NCI-H2196 (cell line): ENCODE data around the gene TFPT.

Experiments used
- DNase-seq: peaks from one replicate; lab custom pipeline; 2025; ENCODE audit not compliant: unreplicated experiment; lab: John Stamatoyannopoulos, UW

The TFPT gene

DNA sequence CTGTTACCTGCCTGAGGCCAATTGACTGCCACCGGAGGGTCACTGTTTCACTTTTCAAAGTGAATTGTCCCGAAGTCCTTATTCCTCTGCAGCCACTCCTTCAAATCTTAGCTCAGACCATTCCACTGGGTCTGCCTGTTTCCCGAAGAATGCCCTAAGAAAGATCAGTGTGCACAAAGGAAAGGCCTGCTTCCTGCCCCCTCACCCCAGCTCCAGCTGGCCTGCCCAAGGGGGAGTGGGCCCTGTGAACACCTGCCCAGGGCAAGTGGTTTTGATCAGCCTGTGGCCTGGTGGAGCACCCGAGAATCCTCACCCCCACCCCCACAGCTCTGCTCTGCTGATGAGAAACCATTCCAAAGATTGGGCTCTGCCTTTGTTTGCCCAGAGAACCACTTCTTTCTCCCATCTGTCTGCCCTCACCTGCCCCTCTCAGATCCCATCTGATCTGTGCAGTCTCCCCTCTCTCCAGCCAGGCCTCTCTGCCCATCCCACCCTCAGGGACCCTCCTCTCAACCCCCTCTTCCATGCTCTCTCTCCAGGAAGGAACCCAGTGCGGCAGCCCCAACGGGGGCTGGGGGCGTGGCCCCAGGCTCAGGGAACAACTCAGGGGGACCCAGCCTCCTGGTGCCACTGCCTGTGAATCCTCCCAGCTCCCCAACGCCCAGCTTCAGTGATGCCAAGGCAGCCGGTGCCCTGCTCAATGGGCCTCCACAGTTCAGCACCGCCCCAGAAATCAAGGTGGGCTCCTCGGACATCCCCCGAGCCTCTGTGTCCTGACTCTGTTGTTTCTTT is 33.8 kb upstream of the TFPT start:
- DNase-seq, result no peak

DNA sequence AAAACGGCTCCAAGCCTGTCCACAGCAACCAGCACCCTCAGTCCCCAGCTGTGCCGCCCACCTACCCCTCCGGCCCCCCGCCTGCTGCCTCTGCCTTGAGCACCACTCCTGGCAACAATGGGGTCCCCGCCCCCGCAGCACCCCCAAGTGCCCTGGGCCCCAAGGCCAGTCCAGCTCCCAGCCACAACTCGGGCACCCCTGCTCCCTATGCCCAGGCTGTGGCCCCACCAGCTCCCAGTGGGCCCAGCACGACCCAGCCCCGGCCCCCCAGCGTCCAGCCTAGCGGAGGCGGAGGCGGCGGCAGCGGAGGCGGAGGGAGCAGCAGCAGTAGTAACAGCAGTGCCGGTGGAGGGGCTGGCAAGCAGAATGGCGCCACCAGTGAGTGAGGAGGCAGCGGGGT is 32.7 kb upstream of the TFPT start:
- no peak for DNase-seq

DNA sequence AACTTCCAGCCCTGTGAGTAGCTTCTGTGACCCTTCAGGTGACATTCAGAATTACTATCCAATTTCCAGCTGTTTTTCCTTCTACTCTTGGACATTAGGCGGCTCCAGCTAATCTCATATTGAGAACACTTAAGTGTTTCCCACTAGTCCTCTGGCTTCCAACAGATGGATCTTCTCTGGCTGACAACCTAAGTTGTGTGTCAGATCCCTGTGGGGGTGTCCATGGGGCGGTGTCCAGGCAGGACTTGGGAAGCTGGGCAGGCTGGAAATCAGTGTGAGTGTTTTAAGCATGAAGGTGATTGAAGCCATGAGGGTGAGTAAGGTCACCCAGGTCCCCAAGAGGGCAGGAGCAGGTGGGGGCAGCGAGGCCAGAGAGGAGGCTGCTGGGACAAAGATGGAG is 32.2 kb upstream of the TFPT start:
- no peak for DNase-seq

DNA sequence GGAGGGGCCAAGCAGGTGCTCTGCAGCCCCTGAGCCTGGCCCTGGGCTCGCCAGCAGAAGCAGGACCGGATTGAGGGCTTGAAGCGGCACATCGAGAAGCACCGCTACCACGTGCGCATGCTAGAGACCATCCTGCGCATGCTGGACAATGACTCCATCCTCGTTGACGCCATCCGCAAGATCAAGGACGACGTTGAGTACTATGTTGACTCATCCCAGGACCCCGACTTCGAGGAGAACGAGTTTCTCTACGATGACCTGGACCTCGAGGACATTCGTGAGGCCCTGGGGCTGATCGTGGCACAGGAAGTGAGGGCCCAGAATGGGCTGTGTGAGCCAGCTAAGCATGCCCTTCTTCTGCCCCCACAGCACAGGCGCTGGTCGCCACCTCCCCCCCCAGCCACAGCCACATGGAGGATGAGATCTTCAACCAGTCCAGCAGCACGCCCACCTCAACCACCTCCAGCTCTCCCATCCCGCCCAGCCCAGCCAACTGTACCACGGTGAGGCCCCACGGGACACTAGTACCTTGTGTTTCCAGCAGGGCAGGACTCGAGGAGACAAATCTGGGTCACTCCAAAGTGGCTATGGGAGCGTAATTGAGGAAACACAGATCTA is 30.2 kb upstream of the TFPT start:
- DNase-seq, result no peak

DNA sequence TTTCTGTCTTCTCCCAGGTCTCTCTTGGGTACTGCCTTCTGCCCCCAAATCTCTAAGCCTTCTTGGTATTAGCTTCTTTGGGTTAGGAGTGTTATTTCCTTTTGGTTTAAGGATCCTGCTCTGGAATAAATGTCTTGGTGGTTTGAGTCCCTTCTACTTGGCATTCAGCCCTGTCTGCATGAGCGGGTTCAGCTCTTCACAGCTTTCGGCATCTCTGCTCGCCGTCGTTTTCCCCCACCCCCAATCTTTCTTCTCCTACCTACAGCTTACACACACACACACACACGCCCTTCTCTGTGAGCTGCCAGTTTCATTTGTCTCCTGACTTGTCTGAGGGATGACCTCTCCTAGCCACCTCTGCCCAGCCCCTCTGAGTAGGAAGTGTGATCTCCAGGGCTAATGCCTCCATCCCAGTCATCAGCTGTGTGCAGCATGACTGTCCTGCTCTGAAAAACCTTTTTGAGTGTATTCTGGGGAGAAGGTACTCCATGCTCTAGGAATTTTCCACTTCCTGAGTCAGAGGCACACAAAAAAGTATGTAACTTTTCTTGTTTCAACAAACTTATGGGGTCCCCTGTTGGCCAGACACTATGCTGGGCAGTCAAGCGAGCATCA is 26.8 kb upstream of the TFPT start:
- no peak for DNase-seq

DNA sequence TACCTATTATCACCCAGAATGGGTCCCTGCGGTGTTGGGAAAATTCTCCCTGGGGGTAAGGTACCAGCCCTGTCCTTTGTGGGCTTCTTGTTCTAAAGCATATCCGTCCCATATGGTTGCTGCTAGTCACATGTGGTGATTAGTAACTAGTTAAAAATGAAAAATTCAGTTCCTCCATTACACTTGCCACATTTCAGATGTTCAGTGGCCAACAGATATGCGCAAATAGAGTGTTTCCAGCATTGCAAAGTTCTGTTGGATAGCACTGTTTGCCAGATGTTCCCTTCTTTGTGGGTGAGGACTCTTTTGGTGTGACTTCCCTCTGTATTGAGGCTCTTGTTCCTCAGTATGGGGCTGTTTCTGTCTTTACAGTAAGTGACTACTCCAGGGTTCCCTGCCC is 25.9 kb upstream of the TFPT start:
- DNase-seq, result no peak

DNA sequence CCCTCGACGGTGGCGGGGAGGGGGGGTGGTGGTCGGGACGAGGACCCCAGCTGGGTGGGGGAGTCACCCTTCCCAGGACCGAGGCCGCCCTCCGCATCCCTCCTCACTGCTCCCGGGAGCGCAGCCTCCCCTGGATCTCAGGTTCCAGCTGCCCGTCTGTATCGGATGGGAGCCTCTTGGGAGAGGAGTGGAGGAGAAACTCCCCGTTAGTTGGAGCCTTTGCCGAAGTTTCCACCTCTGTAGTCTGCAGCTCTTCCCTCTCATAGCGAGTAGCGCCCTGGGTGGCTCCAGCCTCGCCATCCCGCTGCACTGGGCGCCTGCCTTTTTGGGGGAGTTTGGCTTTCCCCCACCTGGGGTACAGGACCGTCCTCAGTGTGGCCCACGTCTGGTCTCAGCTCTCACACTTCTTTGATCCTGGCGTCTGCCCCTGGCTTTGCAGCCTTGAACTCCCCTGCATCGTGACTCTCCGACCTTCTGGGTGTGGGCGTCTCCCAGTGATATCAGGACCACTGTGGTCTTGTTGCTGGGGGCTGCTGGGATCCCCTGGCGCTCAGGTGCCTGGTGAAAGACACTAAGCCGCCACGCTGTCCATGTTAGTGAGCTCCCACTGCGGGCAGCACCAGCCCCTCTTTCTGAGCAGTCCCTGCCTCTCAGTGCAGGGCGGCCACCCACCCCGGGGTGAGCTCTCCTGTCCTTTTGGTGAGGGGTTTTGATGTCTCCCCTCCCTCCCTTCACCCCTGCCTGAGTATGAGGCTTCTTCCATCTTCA is 23.2 kb upstream of the TFPT start:
- no peak for DNase-seq

DNA sequence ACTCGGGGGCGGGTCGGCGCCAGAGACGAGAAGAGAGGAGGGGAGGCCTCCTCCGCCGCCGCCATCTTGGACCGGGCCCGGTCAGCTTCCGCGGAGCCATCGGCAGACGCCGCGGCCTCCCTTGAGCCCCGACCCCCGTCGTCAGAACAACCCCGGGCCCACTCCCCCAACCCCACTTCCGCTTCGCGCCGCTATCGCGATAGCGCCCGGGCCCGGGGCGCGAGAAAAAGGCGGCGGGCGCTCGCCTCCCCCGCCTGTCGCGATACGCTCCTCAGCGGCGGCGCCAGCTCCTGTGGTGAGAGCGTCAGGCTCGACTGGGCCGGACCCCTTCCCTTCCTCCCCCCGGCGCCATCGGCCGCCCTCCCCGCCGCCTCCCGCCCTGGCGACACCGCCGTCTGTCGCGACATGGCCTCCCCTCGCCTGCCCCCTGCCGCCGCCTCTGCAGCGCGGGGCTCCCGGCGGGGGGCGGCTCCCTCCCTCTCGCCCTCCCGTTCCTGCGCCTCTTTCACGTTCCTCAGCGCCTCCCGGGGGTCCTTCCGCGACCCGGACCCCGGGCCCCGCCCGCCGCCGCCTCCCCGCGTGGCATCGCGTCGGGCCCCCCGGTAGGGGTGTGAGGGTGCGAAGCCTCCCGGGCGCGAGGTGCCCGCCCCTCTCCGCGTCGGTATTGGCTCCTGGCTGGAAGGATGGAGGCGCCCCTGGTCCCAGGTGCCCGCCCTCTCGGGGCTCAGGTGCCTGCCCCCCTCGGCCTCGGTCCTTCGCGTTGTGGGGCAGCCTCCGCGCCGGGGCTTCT is 22.4 kb upstream of the TFPT start, which contains the start of gene CNOT3:
Gene CNOT3 (plus strand): TSS at position 64 of the 790 bp plus-strand sequence. CDS start 5,217 bp downstream, outside the sequence.
- DNase-seq, result no peak

DNA sequence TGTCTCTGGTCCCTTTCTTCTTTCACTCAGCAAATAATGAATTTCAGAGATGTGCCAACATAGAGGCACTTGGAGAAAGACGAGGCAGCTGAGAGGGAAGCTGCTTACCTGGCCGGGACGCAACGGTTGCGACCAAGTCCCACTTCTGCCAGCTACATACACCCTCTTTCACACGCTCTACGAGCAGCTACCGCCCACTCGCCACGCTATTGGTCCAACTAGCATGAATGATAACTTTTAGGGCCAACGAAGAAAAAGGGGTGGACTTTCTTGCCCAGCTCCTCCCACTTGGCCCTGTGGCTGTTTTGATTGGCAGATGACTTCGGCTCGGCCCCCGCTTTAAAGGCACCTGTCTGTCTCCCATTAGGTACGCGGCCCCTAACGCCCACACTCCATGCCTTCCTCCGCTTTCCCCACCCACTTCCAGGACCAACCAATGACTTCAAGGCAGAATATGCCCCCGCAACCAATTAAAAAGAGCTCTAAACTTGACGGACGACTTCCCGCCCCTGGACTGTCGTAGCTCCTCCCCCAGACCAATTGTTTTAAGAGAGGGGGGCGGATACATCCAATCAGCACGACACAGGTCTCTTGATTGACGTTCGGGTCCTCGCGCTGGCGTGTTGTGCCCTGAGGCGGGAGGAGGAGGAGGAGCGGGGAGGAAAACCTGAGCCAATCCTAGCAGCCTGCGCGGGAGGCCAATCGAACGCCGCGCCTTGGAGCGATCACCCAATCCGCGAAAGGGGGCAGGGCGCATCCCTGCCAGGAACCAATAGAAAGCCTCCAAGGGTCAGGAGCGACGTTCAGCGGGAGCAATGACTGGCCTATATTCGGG is 21.6 kb upstream of the TFPT start:
- peak; percentile 100 for DNase-seq

DNA sequence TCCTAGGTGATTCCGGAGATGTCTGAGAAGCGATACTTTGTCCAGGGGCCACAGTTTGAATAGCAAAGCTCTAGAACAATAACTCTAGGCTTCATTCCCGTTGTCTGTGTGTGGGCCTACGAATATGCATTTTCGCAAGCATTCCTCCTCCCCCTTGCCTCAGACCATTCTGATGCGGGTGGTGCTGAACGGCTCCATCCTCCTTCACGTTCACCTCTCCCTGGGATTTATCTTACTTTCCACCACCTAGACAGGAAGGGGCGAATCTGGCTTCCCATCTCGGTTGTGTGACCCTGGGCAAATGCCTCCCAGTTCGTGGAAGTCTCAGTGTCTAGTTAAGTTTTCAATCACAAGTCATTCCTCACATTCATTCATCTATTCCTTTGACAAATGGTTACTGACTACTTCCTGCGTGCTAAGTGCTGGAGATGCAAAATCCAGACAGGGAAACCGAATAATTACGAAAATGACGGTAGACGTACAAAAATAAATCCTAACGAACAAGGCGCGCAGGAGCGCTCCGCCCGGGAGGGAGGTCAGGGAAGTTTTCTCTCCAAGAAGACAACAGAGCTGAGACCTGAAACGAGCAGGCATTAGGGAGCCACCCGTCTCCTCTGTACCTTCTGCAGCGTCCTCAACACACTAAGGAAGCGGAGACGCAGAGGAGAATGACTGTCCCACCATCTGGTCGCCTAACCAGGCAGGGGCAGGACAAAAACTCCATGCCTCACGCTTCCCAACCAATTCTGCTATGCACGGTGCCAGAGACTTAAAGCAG is 20.8 kb upstream of the TFPT start:
- no peak for DNase-seq

DNA sequence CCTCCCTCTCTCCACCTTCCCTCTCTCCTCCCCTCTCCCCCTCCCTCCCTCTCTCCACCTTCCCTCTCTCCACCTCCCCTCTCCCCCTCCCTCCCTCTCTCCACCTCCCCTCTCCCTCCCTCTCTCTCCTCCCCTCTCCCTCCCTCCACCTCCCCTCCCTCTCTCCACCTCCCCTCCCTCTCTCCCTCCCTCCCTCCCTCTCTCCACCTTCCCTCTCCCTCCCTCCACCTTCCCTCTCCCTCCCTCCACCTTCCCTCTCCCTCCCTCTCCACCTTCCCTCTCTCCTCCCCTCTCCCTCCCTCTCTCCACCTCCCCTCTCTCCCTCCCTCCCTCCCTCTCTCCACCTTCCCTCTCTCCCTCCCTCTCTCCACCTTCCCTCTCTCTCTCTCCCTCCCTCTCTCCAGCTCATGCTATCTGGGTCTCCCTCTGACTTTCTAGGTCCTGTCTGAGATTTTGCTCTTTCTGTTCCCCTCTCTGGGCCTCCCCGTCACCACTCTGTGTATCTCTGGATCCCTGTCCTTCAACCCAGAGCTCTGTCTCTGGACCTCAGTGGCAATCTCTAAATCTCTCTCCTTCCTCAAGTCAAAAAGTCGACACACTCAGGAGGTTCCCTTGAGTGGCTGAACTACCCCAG is 18.6 kb upstream of the TFPT start:
- no peak for DNase-seq

DNA sequence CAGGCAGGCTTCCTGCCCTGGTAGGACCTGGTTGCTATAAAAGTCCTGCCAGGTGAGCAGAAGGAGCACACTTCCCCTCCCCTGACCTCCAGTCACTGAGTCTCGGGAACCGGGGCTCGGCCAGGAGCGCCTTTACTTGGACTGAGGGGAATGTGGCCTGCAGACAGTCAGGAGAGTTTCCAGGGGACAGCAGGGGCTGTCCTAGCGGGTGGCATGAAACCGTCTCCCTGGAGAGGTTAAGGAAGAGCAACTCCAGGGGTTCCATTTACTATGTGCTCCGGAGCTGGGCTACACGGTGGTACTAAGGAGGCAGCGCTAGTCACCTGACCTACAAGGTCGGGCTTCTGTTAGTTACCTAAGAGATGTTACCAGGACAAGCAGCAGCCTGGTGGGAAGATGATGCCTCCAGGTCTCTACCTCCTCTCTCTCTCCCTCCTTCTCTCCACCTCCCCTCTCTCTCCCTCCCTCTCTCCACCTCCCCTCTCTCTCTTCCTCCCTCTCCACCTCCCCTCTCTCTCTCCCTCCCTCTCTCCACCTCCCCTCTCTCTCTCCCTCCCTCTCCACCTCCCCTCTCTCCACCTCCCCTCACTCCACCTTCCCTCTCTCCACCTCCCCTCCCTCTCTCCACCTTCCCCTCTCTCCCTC is 18.0 kb upstream of the TFPT start:
- peak; percentile 80 for DNase-seq

DNA sequence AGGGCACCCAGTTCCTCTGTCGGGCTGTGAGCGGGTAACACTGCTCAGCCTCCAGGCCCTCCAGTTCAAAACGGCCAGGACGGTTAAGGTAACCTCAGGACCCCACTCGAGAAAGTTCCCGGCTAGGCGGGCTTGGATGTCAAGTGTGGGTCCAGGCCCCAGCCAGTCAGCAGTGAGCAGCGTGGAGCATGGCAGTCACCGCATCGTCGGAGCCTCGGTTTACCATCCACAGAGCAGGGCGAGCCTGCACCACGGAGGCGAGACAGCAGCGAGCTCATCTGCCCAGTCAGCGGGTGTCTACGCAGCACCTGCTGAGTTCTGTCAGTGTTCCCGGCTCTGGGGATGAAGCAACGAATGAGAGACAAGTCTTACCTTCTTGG is 14.2 kb upstream of the TFPT start:
- no peak for DNase-seq

DNA sequence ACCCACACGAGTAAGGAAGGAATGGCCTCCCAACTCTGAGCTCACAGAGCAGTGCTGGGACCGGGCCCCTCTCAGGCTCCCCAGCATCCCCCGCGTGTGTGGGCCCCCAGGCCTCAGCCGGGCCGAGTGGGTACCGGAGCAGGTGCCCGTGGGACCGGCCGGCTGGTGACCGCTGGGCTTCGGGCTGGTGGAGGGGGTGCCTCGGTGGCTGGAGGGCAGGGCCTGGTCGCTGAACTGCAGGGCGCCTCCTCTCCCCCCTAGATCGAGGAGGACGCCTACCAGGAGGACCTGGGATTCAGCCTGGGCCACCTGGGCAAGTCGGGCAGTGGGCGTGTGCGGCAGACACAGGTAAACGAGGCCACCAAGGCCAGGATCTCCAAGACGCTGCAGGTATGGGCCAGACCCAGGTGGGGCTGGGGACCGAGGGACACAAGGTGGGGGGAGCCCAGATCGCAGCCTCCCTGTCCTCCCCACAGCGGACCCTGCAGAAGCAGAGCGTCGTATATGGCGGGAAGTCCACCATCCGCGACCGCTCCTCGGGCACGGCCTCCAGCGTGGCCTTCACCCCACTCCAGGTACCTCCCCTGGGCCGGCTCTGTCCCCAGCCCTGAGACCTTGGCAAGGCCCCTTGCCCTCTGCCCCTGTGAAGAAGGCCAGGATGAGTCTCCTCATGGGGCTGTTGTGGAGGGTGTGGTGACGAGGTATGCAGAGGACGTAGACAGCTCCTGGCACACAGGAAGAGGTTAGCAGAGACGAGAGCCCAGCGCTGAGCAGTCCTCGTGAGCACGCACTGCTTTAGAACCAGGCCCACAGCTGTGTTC is 13.5 kb upstream of the TFPT start:
- DNase-seq, result no peak

DNA sequence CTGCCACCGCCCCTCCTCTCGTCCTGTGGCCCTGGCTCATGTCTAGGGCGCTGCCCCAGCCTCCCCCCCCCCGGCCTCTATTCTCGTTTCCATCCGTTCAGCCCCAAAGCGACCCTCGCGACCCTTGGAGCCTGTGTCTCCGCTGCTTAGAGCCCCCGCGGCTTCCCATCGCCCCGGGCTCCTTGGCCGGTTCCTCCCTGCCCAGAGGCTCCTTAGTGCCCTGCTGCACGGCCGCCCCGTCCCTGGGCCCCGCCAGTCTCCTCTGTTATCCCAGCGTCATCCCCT is 12.9 kb upstream of the TFPT start:
- DNase-seq, result no peak

DNA sequence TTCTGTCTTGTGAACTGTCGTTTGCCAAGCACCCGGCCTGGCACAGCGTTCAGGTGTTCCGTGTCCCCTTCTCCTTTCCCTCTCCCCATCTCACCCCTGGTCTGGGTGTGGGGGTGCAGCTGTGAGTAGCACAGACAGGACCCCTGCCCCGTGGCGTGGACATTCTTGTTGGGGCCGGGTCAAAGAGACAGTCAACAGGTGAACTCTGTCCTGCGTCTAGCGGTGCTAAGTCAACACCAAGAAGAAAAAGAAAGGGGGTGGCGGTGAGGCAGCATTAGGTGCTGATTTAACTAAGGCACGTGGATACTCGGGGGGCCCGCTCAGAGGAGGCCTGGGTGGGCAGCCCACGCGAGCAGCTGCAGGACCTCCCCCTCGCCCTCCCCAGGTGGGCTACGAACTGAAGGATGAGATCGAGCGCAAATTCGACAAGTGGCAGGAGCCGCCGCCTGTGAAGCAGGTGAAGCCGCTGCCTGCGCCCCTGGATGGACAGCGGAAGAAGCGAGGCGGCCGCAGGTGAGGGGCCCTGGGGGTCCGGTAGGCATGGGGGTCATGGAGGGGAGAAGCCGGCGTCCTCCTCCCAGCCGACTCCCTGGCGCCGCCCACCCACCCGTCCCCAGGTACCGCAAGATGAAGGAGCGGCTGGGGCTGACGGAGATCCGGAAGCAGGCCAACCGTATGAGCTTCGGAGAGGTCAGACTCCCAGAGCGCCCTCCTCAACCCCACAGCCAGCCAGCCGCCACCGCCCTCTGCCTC is 12.4 kb upstream of the TFPT start:
- DNase-seq, result no peak

DNA sequence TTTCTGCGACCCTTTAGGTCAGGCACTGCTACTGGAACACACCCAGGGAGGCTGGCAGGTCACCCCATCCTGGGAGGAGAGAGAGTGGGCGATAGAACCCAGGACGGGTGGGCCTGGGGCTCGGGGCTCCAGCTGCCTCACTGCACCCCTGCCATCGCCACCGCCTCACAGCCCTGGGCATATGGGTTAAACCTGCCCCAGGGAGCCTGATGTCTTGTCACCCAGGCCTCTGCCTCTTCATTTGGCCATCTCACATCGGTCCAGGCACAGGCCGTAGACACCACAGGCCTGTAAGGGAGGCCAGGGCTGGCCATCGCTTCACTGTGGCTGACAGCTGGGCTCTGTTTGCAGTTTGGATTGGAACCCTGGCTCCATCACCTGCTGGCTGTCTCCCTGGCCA is 10.3 kb upstream of the TFPT start:
- no peak for DNase-seq
